RCC 7860 (cell line): ENCODE measurements around the gene CFAP97D2.
"Not testable (repeated sequence)": the region's sequence is repeated elsewhere in the genome, so short reads cannot be mapped to it uniquely, and the experiment has no call there.

Source experiments
- DNase-seq: peaks from one replicate; pipeline ENCODE4 v3.0.0-alpha.2; 2015; ENCODE audit warnings: low spot score
- FAIRE-seq: peaks from 2 replicates; lab custom pipeline; 2012; peaks lifted over from hg19 to GRCh38; lab: Jason Lieb, UNC

Gene CFAP97D2

DNA sequence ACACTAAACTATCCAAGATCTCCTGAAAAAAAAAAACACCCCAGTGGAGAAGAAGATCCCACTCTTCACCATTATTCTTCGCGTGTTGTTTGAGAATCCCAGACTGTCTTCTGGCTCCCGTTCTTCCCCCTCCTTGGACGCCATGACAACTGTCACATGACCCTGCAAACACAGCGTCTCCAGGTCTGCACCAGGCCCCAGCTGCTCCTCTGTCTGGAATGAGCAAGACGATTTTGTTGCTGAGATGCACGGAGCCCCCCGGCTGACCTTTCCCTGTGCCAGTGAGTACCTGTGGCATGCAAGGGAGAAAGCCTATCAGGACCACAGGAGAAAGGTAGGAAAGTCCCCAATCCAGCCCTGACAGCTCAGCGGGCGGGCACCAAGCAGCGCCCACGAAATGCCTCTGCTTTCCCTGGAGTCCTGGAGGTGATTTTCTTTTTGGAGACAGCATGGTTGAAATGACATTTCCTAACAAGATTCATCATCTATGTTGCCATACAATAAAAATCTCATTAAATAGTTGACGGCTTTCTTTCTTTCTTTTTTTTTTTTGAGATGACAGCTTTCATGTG lies at the start of gene CFAP97D2:
Gene CFAP97D2 (plus strand): TSS at position 171 of the 572 bp plus-strand sequence. CDS start 74 bp downstream, at position 245.
- FAIRE-seq: no peak
- DNase-seq: no peak

DNA sequence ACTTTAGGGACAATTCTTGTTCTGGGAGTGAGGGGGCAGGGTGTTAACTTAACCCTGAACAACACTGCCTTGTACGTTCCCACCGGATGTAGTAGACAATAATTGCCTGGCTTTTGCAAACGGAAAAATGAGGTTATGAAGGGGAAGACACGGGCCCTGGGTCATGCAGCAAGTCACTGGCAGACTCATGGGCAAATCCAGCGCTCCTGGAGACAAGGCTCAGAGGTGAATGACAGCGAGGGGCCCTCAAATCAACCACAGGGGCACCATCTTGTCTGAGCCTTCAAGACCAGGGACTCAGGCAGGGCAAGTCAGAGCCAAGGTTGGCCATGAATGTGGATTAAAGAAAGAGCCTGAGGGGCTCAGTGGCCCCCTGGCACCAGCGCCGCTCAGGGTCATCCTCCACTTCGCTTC lies 49.4 kb upstream of the CFAP97D2 start:
- FAIRE-seq (no peak), DNase-seq (peak; percentile 15)

DNA sequence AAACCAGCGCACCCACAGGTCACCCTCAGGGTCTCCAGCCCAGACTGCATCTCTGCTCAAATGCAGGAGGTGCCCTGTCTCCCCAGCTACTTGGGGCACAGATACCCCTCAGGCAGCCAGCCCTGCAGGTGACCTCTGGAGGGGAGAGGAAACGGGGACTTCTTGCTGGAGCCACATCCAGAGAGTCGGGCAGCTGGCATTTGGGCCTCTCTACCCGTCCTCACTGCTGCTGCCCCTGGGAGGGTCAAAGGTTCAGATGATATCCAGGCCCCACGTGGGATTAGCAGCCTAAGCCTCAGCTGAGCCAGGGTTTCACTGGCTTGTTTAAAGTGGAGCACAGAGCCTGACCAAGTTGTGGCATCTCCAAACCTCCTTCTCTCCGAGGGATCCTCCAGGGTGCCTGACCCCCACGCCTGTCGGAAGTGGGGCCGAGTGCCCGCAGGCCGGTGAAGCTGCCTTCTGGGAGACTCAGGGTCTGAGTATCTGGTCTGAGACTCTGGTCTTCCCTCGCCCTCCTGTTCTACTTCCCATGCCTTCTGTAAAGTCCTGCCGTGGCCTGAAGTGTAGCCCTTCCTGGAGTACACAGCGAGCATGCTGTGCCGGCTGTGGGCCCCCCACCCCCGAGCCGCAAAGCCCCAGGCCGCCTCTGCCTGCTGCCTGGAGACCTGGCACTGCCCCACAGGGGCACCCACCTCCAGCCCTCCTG lies 48.8 kb upstream of the CFAP97D2 start:
- FAIRE-seq: no peak
- no peak for DNase-seq

DNA sequence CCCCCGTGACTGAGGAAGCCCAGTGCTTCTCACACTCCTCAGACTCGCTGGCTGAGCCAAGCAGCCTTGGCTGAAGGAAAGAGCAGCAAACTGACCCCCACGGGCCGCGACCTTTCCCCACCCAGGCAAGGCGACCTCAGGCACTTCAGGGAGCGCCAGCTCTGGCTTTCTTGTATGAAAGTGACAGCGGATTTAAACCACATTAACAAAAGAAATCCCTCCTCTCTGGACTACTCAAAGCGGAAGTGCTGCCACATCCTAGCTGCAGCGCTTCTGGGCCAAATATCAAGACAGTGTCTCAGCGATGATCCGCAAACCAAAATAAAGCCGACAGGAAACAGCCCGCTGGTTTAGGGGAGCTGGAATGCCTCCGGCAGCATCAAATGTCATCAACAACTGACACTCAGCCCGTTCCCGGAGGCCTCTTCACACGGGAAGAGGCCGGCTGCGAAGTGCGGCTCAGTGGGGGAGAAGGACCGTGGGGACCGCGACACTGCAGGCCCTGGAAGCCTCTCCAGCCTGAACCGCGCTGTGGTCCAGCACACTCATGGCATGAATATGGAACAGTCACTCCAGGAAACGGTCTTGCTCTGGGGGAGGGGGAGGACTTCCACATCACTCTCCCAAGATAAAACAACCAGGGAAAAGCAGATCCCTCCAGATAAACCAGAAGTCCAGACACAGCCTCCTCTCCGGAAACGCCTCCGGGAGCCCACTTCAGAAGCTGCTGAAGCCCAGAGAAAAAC lies 48.0 kb upstream of the CFAP97D2 start:
- peak; percentile 75 for FAIRE-seq
- DNase-seq: peak; percentile 88

DNA sequence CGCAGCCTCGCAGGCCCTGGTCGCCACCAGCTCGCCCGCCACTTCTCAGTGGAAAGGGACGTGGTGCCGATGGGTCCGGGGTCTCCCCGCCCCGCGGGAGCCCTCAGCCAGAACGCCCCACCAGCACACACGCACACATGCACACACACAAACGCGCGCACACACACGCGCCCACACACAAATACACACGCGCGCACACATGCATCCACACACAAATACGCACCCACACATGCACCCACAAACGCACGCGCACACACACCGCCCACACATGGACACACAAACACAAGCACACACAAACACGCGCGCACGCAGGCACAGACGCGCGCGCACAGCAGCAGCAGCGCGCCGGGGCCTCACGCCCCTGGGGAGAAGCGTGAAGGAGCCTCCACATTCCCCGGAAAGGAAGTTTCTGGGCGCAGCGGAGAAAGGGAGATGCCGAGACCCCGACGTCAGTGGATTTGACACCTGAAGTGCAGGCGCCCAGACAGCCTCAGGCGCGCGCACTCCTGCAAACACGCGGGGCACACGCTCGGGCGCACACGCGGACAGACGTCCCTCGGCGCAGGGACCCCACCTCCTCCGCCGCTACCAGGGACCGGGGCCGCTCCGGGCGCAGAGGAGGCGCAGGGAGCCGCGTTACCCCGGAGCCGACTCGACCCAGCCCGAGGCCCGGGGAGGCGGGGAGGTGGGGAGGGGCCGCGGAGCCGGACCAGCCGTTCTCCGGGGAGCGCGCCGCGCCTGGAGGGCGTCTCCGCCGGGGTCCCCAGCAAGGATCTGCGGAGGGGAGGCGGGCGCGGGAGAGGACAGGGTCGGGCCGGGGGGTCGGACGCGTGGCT lies 47.3 kb upstream of the CFAP97D2 start:
- DNase-seq: no peak
- FAIRE-seq: no peak

DNA sequence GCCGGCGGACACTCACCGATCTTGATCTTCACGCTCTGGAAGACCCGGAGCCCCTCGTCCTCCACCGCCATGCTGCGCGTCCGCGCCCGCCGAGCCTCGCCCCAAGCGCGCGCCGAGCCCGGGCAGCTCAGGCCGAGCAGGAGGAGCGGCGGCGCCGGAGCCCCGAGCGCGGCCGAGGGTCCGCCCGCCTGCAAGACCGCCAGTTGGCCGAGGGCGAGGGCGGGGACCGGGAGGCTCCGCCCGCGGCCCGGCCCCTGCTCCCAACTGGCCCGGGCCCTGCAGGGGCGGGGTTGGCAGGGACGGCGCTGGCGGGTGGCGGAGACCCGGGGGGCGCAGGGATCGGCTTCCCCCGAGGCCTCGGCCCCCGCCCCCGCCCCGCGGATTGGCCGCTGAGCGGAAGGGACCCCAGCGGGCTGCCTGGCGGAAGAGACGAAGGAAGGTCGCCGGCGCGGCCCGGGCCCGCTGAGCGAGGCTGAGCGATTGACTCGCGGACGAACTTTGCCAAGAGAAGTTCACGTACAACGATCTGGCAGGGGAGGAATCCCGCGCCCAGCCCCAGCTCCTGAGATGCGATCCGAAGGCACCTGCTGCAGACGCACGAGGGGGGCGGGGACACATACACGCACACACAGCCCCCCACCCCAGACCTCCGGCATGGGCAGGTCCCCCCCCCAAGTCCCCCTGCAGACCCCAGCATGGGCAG lies 46.5 kb upstream of the CFAP97D2 start, which contains the start of gene RASA3:
Gene RASA3 (minus strand): TSS at position 205 of the 703 bp plus-strand sequence. CDS start 134 bp downstream, at position 71.
- no peak for FAIRE-seq
- DNase-seq: no peak

DNA sequence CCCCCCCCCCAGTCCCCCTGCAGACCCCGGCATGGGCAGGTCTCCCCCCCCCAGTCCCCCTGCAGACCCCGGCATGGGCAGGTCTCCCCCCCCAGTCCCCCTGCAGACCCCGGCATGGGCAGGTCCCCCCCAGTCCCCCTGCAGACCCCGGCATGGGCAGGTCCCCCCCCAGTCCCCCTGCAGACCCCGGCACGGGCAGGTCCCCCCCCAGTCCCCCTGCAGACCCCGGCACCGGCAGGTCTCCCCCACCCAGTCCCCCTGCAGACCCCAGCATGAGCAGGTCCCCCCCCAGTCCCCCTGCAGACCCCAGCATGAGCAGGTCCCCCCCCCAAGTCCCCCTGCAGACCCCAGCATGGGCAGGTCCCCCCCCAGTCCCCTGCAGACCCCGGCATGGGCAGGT lies 45.9 kb upstream of the CFAP97D2 start:
- not testable (repeated sequence) for DNase-seq, FAIRE-seq

DNA sequence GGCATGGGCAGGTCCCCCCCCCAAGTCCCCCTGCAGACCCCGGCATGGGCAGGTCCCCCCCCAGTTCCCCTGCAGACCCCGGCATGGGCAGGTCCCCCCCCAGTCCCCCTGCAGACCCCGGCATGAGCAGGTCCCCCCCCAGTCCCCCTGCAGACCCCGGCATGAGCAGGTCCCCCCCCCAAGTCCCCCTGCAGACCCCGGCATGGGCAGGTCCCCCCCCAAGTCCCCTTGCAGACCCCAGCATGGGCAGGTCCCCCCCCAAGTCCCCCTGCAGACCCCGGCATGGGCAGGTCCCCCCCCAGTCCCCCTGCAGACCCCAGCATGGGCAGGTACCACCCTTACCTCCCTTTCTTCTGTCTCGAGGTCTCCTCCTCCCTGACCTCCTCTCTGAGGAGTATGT lies 45.5 kb upstream of the CFAP97D2 start:
- FAIRE-seq, DNase-seq: not testable (repeated sequence)

DNA sequence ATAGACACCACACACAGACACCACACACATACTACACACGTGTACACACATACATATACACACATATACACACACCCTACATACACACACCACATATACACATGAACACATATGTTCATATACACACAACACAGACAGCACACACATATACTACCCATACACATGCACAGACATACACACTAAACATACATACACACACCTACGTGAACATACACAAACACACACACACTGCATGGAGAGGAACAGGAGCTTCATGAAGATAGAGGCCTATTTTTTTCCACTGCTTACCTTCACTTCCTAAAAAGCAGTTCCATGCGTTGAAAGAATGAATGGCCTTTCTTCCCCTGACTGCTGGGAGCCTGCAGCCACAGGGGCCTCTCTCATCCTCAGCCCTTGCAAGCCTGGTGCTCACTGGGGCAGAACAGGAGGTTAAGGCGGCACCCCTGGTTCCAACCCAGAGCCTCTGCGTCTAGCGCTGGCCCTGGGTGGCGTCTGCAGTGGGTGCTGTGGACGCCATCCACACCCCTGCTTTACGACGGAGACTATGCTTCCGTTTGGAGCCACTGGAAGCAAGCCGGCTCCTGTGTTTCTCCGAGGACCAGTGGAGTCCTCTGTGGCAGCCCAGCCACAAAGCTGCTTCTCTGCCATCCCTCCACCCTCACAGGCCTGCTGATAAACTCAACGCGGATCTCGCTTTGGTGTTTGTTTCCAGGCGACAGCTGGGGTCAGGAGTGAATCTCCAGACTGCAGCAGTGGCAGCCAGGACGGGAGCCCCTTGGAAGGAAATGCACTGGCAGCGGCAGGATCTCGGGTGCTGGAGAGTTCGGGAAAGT lies 44.7 kb upstream of the CFAP97D2 start:
- peak; percentile 43 for DNase-seq
- FAIRE-seq: peak; percentile 62

DNA sequence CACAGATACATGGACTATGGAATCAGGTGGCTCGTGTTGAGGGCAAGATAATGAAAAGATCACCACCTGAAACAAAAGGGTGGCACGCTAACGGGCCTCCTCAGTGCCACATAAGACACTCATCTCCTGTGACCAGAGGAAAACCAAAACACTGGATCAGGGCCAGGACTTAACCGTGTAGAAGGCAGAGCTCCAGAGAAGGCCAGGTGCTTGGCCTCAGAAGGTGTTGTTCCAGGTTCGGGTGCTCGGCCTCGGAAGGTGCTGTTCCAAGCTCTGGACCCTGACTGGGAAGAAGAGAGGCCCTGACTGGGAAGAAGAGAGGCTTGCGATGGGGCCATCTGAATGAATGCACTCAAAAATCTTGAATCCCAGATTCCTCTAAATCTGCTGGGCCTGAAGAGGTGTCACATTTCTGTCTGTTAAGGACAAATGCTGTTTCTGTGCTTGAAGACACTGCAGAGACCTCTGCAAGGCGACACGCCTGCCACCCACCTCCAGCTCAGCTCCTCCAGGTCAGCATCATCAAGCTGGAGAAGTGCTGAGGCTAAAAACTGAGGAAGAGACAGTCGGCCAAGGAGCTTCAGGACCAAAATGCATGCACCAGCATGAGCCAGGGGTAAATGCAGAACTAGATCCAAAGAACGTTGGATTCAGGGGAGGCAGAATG lies 44.0 kb upstream of the CFAP97D2 start:
- FAIRE-seq (no peak), DNase-seq (no peak)

DNA sequence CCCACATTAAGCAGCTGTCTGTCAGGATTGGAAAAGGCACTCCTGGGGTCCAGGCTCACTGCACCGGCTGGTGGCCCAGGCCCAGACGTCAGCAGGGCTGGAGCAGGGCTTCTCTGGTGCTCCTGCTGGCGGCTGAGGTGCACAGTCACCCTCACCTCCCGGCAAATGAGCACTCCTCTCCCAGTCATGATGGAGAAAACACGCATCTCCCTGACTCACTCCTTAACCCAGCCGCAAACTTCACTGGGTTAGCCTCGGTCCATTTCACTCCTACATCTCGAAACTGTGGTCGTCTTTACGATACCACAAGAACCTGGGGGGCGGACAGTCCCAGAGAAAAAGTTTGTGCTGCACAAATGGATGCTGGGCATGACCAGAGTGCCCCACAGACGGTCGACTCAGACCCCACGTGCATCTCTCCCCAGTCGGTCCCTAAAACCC lies 43.3 kb upstream of the CFAP97D2 start:
- peak; percentile 42 for DNase-seq
- peak; percentile 61 for FAIRE-seq

DNA sequence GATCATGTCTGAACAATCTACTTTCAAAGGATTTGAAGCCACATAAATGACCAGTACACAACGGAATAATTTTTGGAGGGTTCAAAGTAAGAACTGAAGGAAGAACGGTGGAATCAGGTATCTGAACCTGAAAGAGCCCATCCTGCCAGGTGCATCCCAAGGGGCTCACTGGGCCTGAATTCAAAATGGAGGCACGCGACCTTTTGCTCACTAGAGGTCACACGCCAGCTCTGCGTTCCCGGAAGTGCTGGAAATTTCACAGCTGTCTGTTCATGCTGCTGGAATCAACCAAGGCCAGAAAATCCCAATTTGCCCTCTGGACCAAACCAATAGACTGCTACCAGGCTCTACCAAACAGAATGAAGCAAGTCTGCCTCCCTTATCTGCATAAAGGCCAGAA lies 42.5 kb upstream of the CFAP97D2 start:
- FAIRE-seq: no peak
- no peak for DNase-seq

DNA sequence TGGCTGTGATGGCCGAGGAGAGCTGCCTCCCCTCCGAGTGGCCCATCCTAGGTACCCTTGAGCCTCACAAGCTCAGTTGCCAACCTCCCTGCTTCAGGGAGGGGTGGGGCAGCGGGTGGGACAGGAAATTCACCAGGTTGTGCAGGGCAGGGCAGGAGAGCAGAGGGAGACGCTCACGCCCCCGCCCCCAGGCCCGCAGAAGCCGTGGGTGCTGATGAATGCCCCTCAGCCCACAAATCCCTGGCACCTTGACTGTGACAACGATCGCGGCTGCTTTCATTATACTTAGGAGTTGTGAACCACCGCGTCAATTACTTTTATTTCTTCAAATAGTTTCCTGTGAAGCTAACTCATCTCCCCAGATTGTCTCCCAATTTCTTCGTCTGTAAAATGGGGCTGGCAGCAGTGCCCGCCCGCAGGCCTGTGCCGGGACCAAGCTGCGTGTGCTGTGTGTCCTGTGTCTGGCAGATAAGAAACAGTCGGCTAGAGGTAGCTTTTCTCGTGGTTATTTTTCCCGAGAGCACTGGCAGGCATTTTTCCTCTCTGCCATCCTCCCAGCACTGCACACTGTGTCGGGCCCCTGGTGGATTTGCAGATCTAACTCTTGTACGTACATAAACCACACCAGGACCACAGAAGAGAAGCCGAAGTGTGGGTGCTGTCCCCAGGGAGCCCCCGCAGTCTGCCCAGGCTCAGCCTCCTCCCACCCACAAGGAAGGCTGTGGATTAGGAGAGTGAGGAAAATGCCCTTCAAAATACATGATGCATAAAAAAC lies 38.7 kb upstream of the CFAP97D2 start:
- DNase-seq (no peak), FAIRE-seq (no peak)

DNA sequence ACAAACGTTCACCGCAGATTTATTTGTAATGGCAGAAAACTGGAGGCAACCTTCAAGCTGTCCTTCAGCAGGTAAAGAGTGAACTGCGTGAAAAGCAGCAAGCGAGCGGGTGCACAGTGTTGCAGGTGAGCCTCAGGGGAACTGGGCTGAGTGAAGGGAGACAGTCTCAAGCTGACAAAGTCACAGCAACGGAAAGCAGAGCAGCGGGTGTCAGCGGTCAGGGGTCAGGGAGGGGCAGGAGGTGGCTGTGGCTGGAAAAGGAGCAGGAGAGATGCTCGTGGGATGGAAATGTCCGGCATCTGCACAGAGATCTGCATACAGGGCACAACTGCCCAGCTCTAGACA lies 38.2 kb upstream of the CFAP97D2 start:
- DNase-seq: no peak
- no peak for FAIRE-seq

DNA sequence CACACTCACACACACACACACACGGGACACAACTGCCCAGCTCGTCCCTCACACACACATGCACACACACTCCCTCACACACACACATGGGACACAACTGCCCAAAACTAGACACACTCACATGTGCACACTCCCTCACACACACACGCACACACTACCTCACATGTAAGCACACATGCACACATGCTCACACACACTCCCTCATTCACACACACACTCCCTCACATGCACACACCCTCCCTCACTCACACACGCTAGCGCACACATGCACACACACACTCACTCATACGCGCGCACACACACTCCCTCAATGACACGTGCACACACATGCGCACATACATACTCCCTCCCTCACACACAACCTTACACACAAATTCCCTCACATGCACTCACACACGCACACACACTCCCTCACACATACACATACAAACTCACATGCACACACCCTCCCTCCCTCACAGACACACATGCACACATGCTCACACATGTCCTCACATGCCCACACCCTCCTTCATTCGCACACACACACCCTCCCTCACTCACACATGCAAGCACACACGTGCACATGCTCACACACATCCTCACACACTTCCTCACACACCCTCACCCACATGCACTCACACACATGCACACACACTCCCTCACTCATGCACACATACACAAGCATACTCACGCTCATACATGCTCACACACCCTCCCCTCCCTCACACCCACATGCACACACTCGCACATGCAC lies 37.6 kb upstream of the CFAP97D2 start:
- no peak for DNase-seq
- no peak for FAIRE-seq

DNA sequence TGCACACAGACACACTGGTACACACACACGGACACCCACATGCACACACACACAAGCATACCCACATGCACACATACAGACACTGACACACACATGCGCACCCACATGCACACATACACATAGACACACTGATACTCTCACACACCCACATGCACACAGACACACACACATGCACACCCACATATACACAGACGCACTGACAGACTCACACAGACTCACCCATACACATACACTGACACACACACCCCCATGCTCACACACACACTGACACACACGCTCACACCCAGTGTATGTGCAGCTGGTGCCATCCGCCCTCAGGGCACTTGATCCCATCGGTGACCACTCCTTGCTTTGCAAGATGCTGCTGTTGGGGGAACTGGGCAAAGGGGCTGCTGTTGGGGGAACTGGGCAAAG lies 36.9 kb upstream of the CFAP97D2 start:
- no peak for FAIRE-seq
- DNase-seq: no peak
